Heart left ventricle (tissue), 16 donors: ENCODE measurements around the gene NUTM2F. TPM values are rescaled to one million over a fixed set of nuclear protein-coding genes. Genes with fewer than 3 reads are reported as not detected.
A peak's percentile ranks its signal among the peaks of the same experiment; 100 is the strongest.
"Not testable (repeated sequence)": the region's sequence is repeated elsewhere in the genome, so short reads cannot be mapped to it uniquely, and the experiment has no call there.

Experiments used
- ATAC-seq, 4 donors: fragments of 200-7000 bp; cut with Tn5 transposase; one replicate each; pipeline ENCODE4 v1.9.1; 2020 to 2022; ENCODE audit warnings: moderate library complexity in 4 of 4, mild to moderate bottlenecking in 3 of 4, moderate number of reproducible peaks in 1 of 4
- DNase-seq, 5 donors: peaks; one replicate each; pipeline ENCODE4 v3.0.0-alpha.2; 2020
- H3K27ac ChIP-seq, 12 donors: fragments of 200-600 bp; sonication (generic) in 4 of 12; one replicate each; pipeline versions ENCODE4 v1.5.0 to v1.8.0; 2016 to 2022; ENCODE audit warnings: mild to moderate bottlenecking in 2 of 12
- H3K27me3 ChIP-seq, 9 donors: fragments of 200-600 bp; sonication (generic) in 2 of 9; one replicate each; pipeline versions ENCODE4 v1.5.1 to v1.8.0; 2016 to 2022; ENCODE audit warnings: mild to moderate bottlenecking in 3 of 9
- H3K36me3 ChIP-seq, 9 donors: fragments of 200-600 bp; sonication (generic) in 2 of 9; one replicate each; pipeline versions ENCODE4 v1.5.0 to v1.8.0; 2018 to 2022; ENCODE audit warnings: mild to moderate bottlenecking in 2 of 9
- H3K4me1 ChIP-seq, 12 donors: fragments of 200-600 bp; sonication (generic) in 4 of 12; one replicate each; pipeline versions ENCODE4 v1.5.0 to v1.8.0; 2016 to 2022; ENCODE audit warnings: mild to moderate bottlenecking in 3 of 12
- H3K4me3 ChIP-seq, 12 donors: fragments of 200-600 bp; sonication (generic) in 4 of 12; one replicate each; pipeline versions ENCODE4 v1.5.0 to v1.8.0; 2017 to 2022; ENCODE audit warnings: mild to moderate bottlenecking in 9 of 12, moderate library complexity in 4 of 12
- H3K9me3 ChIP-seq, 12 donors: fragments of 200-600 bp; sonication (generic) in 4 of 12; one replicate each; pipeline versions ENCODE4 v1.5.0 to v1.8.0; 2016 to 2022; ENCODE audit warnings: mild to moderate bottlenecking in 1 of 12
- POLR2A ChIP-seq, 2 donors: fragments of 450-650 bp; IDR thresholded peaks; one replicate each; pipeline ENCODE4 v1.6.1; 2017; ENCODE audit warnings: antibody characterized with exemption in 2 of 2, mild to moderate bottlenecking in 2 of 2, moderate library complexity in 2 of 2
- WGBS, 4 donors: extraction: QIAGEN DNeasy Blood & Tissue Kit in 2 of 4; methylation state at CpG; one replicate each; pipeline versions ENCODE4 v1.1.5 to v1.1.7; 2013 to 2018; 5-methylcytosine and 5-hydroxymethylcytosine counted together
- intact Hi-C, 10 donors: fragments of 100-400 bp; cut with DNase I; formaldehyde crosslinking; loops; one replicate each; pipeline versions ENCODE4 v1.11.1 to v1.14.2; 2022
- long read RNA-seq, 3 donors: library from polyadenylated mRNA; unstranded; transcript quantifications; one replicate each; pipeline ENCODE4 v2.0.0, GENCODE V29; 2020 to 2021
- polyA plus RNA-seq, 2 donors: library from polyadenylated mRNA; stranded (reverse); fragments of 200-250 nt; gene quantifications; one replicate each; pipeline ENCODE4 v1.2.3, GENCODE V29; 2013
- total RNA-seq, 9 donors: library from RNA; depleted of rRNA in 2 of 9; stranded (reverse); fragments of >200 nt in 2 of 9; fragmentation: NEBNext Ultra II Directional in 3 of 9; extraction: Animal tissue kit (Norgen Biotek cat#: 25700) in 3 of 9; gene quantifications; one replicate each; pipeline versions ENCODE4 v1.1.0 to v1.2.4, GENCODE V29; 2016 to 2023
- donor health status: ischemic (EF 13 %, LVEDD 7.1; RV severe dilation, severe dysfunction).
- donor health status: healthy with polysubstance abuse.
- donor health status: DM: no; HTN: yes; CAD: no.
- donor health status: DM: no; HTN: no; CAD: no.
- donor health status: ischemic (EF 25% LVEDD 6.9; RV normal size, moderate dysfunction).
- donor health status: ischemic (EF 25% LVEDD 5.7; RV mildly dilated, moderate dysfunction).
- donor health status: healthy.
- donor health status: DM: yes; HTN: yes; CAD: no.
- donor health status: ischemic (EF 35%, LVEDD 5.7; RV mildly dilated, moderate dysfunction).
- donor health status: nonischemic (EF 11% LVEDD 7.7; RV severe dilation, severe dysfunction).
- donor health status: DM: yes; HTN: yes; CAD: no.
- donor health status: PGD.
- donor health status: ischemic (EF 29% LVEDD 5.4; RV normal size, mild dysfunction).
- donor health status: nonischemic (EF 23%, LVEDD 6.1; RV moderate dilation, normal function).

Gene NUTM2F, protein sequence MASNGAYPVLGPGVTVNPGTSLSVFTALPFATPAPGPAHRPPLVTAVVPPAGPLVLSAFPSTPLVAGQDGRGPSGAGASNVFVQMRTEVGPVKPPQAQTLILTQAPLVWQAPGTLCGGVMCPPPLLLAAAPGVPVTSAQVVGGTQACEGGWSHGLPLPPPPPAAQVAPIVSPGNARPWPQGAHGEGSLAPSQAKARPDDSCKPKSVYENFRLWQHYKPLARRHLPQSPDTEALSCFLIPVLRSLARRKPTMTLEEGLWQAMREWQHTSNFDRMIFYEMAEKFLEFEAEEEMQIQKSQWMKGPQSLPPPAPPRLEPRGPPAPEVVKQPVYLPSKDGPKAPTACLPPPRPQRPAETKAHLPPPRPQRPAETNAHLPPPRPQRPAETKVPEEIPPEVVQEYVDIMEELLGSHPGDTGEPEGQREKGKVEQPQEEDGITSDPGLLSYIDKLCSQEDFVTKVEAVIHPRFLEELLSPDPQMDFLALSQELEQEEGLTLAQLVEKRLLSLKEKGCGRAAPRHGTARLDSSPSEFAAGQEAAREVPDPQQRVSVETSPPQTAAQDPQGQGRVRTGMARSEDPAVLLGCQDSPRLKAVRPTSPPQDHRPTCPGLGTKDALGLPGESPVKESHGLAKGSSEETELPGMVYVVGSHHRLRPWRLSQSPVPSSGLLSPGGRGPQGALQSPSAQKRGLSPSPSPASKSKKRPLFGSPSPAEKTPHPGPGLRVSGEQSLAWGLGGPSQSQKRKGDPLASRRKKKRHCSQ
- total RNA-seq (not detected), polyA plus RNA-seq (not detected)
- long read RNA-seq, donor 1, result 0 reads
- long read RNA-seq, donor 2, result 0 reads
- long read RNA-seq, donor 3, result 0 reads

- DNase-seq, H3K27me3 ChIP-seq, H3K27ac ChIP-seq, H3K4me3 ChIP-seq, H3K9me3 ChIP-seq, H3K36me3 ChIP-seq, intact Hi-C loops, H3K4me1 ChIP-seq, ATAC-seq: not testable (repeated sequence)
- WGBS, 4 donors, result 60 to 95% (median 87%) methylated on average over 1 to 2 of the region's 5 CpGs; no CpG with 5 or more reads in 1 of the 4 donors
Measured at GRCh38 chr9:94328544-94328943, at the start of gene NUTM2F. Gene NUTM2F, minus strand, starts transcription at chr9:94328644. Its CDS starts 21 bp downstream, at chr9:94328623.

- H3K27me3 ChIP-seq, intact Hi-C loops: not testable (repeated sequence)
Measured at GRCh38 chr9:94375197-94375596, 46.8 kb upstream of the NUTM2F start.

DNA sequence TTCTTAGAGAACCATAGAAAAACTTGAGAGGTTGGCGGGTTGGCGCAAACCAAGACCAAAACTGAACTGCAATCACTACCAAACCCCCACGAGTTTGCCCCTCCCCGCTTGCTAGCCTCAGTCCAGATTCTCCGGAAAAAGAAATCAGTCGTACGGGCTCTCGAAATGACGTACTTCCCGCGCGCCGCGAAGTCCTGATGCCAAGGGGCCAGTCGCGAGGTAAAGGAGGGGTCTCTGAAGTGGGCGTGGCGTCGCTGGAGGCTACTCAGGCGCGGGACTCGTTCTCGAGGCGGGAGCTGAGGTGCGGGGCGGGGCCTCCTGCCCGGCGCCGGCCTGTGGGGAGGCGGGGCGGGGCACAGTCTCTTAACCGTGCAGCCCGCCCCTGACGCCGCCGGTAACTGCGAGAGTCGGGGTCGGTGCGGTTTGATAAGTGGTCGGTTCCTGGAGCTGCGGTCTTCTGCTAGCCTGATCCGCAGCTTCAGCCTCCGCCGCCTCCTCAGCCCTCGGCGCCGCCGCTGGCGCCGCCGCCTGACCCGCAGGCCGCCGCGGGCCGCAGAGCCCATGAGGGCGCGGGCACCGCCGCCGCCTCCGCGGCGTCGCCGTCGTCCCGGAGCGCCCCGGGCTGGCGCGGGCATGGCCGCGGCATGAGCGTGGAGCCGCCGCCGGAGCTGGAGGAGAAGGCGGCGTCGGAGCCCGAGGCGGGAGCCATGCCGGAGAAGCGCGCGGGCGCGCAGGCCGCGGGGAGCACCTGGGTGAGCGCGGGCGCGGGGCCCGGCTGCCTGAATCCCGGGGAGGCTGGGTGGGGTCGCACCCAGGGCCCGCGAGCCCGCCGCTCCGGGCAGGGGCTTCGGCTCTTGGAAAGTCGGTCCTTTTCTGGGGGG is 46.0 kb upstream of the NUTM2F start:
- H3K27ac ChIP-seq, result peak overlapping the region in 11 of 12 donors; percentile 59 to 80 (median 76)
- ATAC-seq, result peak; percentile 99 to 100 (median 100)
- H3K4me3 ChIP-seq, result peak overlapping the region; percentile 26 to 82 (median 64)
- 0 to 2% (median 0%) methylated on average over 5 to 106 of the region's 106 CpGs for WGBS, 4 donors
- H3K36me3 ChIP-seq, H3K4me1 ChIP-seq, intact Hi-C loops, H3K27me3 ChIP-seq, H3K9me3 ChIP-seq: not testable (repeated sequence)
- peak in 1 of 2 donors; percentile 83 for TF ChIP-seq POLR2A (IDR thresholded peaks at IDR 0.05)
- peak; percentile 91 to 94 (median 92) for DNase-seq

More at GRCh38 chr9:94375197-94375596, 46.8 kb upstream of the NUTM2F start:
- not testable (repeated sequence) for DNase-seq, H3K36me3 ChIP-seq, H3K4me1 ChIP-seq, H3K9me3 ChIP-seq
- ATAC-seq, result peak in 3 of 4 donors; percentile 49
- WGBS, 4 donors, result 0 to 1% (median 0%) methylated on average over 4 to 17 of the region's 19 CpGs
- Histone ChIP-seq H3K4me3 (peak overlapping the region in 11 of 12 donors; percentile 39 to 82 (median 64)), H3K27ac (peak overlapping the region in 9 of 12 donors; percentile 51 to 77 (median 61))

- peak overlapping the region in 11 of 12 donors; percentile 39 to 82 (median 64) for H3K4me3 ChIP-seq
- peak in 1 of 4 donors; percentile 2 for ATAC-seq
- H3K9me3 ChIP-seq, H3K4me1 ChIP-seq, H3K27me3 ChIP-seq, DNase-seq, intact Hi-C loops, H3K36me3 ChIP-seq: not testable (repeated sequence)
- 37 to 49% (median 46%) methylated on average over 7 of the region's 11 CpGs for WGBS, 4 donors
- peak overlapping the region in 11 of 12 donors; percentile 56 to 78 (median 74) for H3K27ac ChIP-seq
Measured at GRCh38 chr9:94373779-94374175, 45.3 kb upstream of the NUTM2F start.

- DNase-seq, H3K9me3 ChIP-seq, H3K4me3 ChIP-seq, ATAC-seq, intact Hi-C loops, H3K4me1 ChIP-seq, H3K27me3 ChIP-seq, H3K27ac ChIP-seq, H3K36me3 ChIP-seq: not testable (repeated sequence)
- 83 to 89% (median 86%) methylated on average over 3 of the region's 3 CpGs for WGBS, 4 donors
Measured at GRCh38 chr9:94370266-94370665, 41.8 kb upstream of the NUTM2F start.

GRCh38 chr9:94364093-94364614 is 35.7 kb upstream of the NUTM2F start:
- H3K27ac ChIP-seq, H3K9me3 ChIP-seq, DNase-seq, H3K36me3 ChIP-seq, ATAC-seq, intact Hi-C loops, H3K27me3 ChIP-seq, H3K4me3 ChIP-seq, H3K4me1 ChIP-seq: not testable (repeated sequence)
- 49 to 100% (median 91%) methylated on average over 1 to 2 of the region's 2 CpGs; no CpG with 5 or more reads in 1 of the 4 donors for WGBS, 4 donors

- H3K36me3 ChIP-seq, H3K9me3 ChIP-seq, H3K4me1 ChIP-seq, H3K4me3 ChIP-seq, H3K27me3 ChIP-seq, H3K27ac ChIP-seq, ATAC-seq, intact Hi-C loops, DNase-seq: not testable (repeated sequence)
- no CpG with 5 or more reads among the region's 1 CpG for WGBS, 4 donors
Measured at GRCh38 chr9:94357158-94357557, 28.7 kb upstream of the NUTM2F start.

- ATAC-seq, H3K9me3 ChIP-seq, H3K27me3 ChIP-seq, H3K36me3 ChIP-seq, H3K27ac ChIP-seq, H3K4me1 ChIP-seq, DNase-seq, intact Hi-C loops, H3K4me3 ChIP-seq: not testable (repeated sequence)
- 80 to 96% (median 89%) methylated on average over 1 of the region's 4 CpGs; no CpG with 5 or more reads in 1 of the 4 donors for WGBS, 4 donors
Measured at GRCh38 chr9:94351901-94352723, 23.7 kb upstream of the NUTM2F start.

GRCh38 chr9:94348754-94349153 is 20.3 kb upstream of the NUTM2F start:
- H3K9me3 ChIP-seq, H3K36me3 ChIP-seq, DNase-seq, H3K4me3 ChIP-seq, H3K27ac ChIP-seq, H3K4me1 ChIP-seq, intact Hi-C loops, H3K27me3 ChIP-seq, ATAC-seq: not testable (repeated sequence)
- WGBS, 4 donors, result no CpG with 5 or more reads among the region's 3 CpGs
